ENCODE measurements around the gene ATP2B2. TPM values are rescaled to one million over a fixed set of nuclear protein-coding genes. Genes with fewer than 3 reads are reported as not detected.
"Not testable (repeated sequence)": the region's sequence is repeated elsewhere in the genome, so short reads cannot be mapped to it uniquely, and the experiment has no call there.

Gene ATP2B2
- total and polyA plus RNA-seq, 5 experiments from 2014 or later: not detected

- POLR2A ChIA-PET: interaction anchor here (0.6 kb wide), 1 partner anchor 164 kb away, joined by 3 read pairs; no protein-coding TSS in a partner anchor
- Mint-ChIP-seq H3K27ac (peak overlapping the region in 2 of 10 donors; percentile 24 to 33), H3K4me3 (no peak overlapping the region)
These were observed 200.5 kb downstream of the ATP2B2 start for GRCh38 chr3:10304905-10305304.

GRCh38 chr3:10303785-10304184, 201.6 kb downstream of the ATP2B2 start:
- no peaks in the 10 kb centered on the region for H3K9me3 Mint-ChIP-seq
- H3K27ac Mint-ChIP-seq: no peak overlapping the region
- peaks cover 5 to 12% (median 6%) of the 10 kb centered on the region in 4 donors for H3K4me1 Mint-ChIP-seq
- DNase-seq (no peak), ATAC-seq (no peak)
- POLR2A ChIA-PET: no interaction called here
- no peaks in the 10 kb centered on the region for H3K27me3 Mint-ChIP-seq
- H3K36me3 Mint-ChIP-seq: peaks cover 0 to 96% (median 19%) of the 10 kb centered on the region in 3 donors
- H3K4me3 Mint-ChIP-seq: no peak overlapping the region

More at GRCh38 chr3:10304905-10305304, 200.5 kb downstream of the ATP2B2 start:
- H3K27me3 Mint-ChIP-seq: no peaks in the 10 kb centered on the region
- peaks cover 0 to 97% (median 20%) of the 10 kb centered on the region in 3 donors for H3K36me3 Mint-ChIP-seq
- H3K4me1 Mint-ChIP-seq: peaks cover 0 to 2% (median under 1%) of the 10 kb centered on the region in 4 donors
- ATAC-seq (no peak), DNase-seq (no peak)
- H3K9me3 Mint-ChIP-seq: no peaks in the 10 kb centered on the region

- peaks cover 5 to 12% (median 7%) of the 10 kb centered on the region in 4 donors for H3K4me1 Mint-ChIP-seq
- H3K4me3 Mint-ChIP-seq: no peak overlapping the region
- POLR2A ChIA-PET: no interaction called here
- ATAC-seq (no peak), DNase-seq (no peak)
- peaks cover 0 to 91% (median 15%) of the 10 kb centered on the region in 3 donors for H3K36me3 Mint-ChIP-seq
- H3K9me3 Mint-ChIP-seq: no peaks in the 10 kb centered on the region
- H3K27me3 Mint-ChIP-seq: no peaks in the 10 kb centered on the region
- H3K27ac Mint-ChIP-seq: peak overlapping the region in 2 of 10 donors; percentile 0 to 12
These were observed 202.3 kb downstream of the ATP2B2 start for GRCh38 chr3:10303105-10303504.

DNA sequence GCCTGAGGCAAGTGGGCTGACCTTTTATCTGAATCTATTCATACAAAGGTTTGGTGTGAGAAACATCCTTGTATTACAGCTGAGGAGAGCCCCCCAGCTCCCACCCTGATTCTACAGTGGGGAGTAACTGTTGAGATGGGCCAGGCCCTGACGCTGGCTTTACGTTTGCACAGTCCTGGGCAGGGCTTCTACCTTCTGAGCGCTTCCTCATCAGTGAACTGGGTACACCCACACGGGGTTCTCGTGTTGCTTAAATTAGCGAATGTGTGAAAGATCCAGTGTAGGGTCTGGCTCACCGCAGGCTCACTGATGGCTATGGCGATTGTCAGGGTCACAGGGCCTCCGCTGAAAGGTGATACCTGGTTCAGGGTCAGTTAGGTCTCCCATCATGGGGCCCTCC, 205.3 kb downstream of the ATP2B2 start:
- H3K36me3 Mint-ChIP-seq: peaks cover 0 to 82% (median 20%) of the 10 kb centered on the region in 3 donors
- no peaks in the 10 kb centered on the region for H3K27me3 Mint-ChIP-seq
- no peak overlapping the region for H3K4me3 Mint-ChIP-seq
- no peaks in the 10 kb centered on the region for H3K9me3 Mint-ChIP-seq
- H3K27ac Mint-ChIP-seq: peak overlapping the region in 7 of 10 donors; percentile 39 to 85 (median 49)
- peaks cover 3 to 12% (median 7%) of the 10 kb centered on the region in 4 donors for H3K4me1 Mint-ChIP-seq
- DNase-seq: peak in 1 of 10 donors; percentile 43
- POLR2A ChIA-PET: interaction anchor here (0.7 kb wide), 1 partner anchor 611 kb away, joined by 3 read pairs; no protein-coding TSS in a partner anchor
- no peak for ATAC-seq

DNA sequence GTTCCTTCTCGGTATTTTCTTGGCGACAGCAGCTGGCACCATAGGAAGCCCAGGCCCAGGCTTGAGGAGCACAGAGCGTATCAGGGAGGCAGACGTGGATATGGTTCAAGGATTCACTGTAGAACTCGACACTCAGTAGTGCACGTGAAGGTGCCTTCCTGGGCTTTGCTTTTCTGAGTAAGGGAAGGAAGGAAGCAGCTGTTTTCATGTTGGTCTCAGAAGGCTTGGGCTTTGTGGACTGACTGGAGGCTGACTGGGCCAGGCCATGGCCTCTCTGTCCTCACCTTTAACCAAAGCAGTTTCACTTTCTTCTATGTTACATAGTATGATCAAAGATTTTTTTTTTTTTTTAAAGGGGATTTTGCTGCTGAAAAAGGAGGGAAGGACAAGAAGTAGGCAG, 205.7 kb downstream of the ATP2B2 start:
- ATAC-seq (no peak), DNase-seq (peak in 1 of 10 donors; percentile 21)
- Mint-ChIP-seq H3K27ac (peak overlapping the region in 9 of 10 donors; percentile 35 to 85 (median 58)), H3K9me3 (no peaks in the 10 kb centered on the region), H3K36me3 (peaks cover 0 to 82% (median 20%) of the 10 kb centered on the region in 3 donors), H3K27me3 (no peaks in the 10 kb centered on the region), H3K4me1 (peaks cover 3 to 12% (median 8%) of the 10 kb centered on the region in 4 donors), H3K4me3 (no peak overlapping the region)
- POLR2A ChIA-PET: interaction anchor here (0.7 kb wide), 1 partner anchor 610 kb away, joined by 3 read pairs; no protein-coding TSS in a partner anchor

- Mint-ChIP-seq H3K27ac (peak overlapping the region in 8 of 10 donors; percentile 35 to 85 (median 58)), H3K9me3 (no peaks in the 10 kb centered on the region), H3K4me3 (no peak overlapping the region), H3K4me1 (peaks cover 5 to 16% (median 8%) of the 10 kb centered on the region in 4 donors), H3K27me3 (no peaks in the 10 kb centered on the region), H3K36me3 (peaks cover 0 to 79% (median 20%) of the 10 kb centered on the region in 3 donors)
- DNase-seq (no peak), ATAC-seq (no peak)
- POLR2A ChIA-PET: interaction anchor here (0.7 kb wide), 1 partner anchor 610 kb away, joined by 3 read pairs; no protein-coding TSS in a partner anchor
These were observed 206.2 kb downstream of the ATP2B2 start for GRCh38 chr3:10299175-10299574.

DNA sequence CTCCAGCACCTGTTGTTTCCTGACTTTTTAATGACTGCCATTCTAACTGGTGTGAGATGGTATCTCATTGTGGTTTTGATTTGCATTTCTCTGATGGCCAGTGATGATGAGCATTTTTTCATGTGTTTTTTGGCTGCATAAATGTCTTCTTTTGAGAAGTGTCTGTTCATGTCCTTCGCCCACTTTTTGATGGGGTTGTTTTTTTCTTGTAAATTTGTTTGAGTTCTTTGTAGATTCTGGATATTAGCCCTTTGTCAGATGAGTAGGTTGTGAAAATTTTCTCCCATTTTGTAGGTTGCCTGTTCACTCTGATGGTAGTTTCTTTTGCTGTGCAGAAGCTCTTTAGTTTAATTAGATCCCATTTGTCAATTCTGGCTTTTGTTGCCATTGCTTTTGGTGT, 207.3 kb downstream of the ATP2B2 start:
- H3K9me3 Mint-ChIP-seq, ATAC-seq, POLR2A ChIA-PET, DNase-seq, H3K27ac Mint-ChIP-seq, H3K4me3 Mint-ChIP-seq, H3K27me3 Mint-ChIP-seq: not testable (repeated sequence)
- peaks cover 6 to 23% (median 10%) of the 10 kb centered on the region in 4 donors for H3K4me1 Mint-ChIP-seq
- H3K36me3 Mint-ChIP-seq: peaks cover 0 to 73% (median 18%) of the 10 kb centered on the region in 3 donors

- Mint-ChIP-seq H3K27me3 (no peaks in the 10 kb centered on the region), H3K4me3 (peak overlapping the region in 1 of 10 donors; percentile 47), H3K36me3 (peaks cover 0 to 43% (median 7%) of the 10 kb centered on the region in 3 donors), H3K27ac (peak overlapping the region in 5 of 10 donors; percentile 51 to 84 (median 55)), H3K9me3 (no peaks in the 10 kb centered on the region), H3K4me1 (peaks cover 7 to 25% (median 14%) of the 10 kb centered on the region in 4 donors)
- no peak for DNase-seq
- ATAC-seq: no peak
- POLR2A ChIA-PET: no interaction called here
These were observed 211.3 kb downstream of the ATP2B2 start for GRCh38 chr3:10294030-10294586.

- POLR2A ChIA-PET: no interaction called here
- DNase-seq: peak in 1 of 10 donors; percentile 19
- H3K4me3 Mint-ChIP-seq: peak within 1 kb of the TSS in 3 of 10 donors; percentile 18 to 62 (median 31)
- ATAC-seq: peak; percentile 27 to 37
- no peaks in the 10 kb centered on the region for H3K27me3 Mint-ChIP-seq
- H3K27ac Mint-ChIP-seq: peak within 1 kb of the TSS in 8 of 10 donors; percentile 43 to 81 (median 68)
- no peaks in the 10 kb centered on the region for H3K9me3 Mint-ChIP-seq
- peaks cover 0 to 46% (median 6%) of the 10 kb centered on the region in 3 donors for H3K36me3 Mint-ChIP-seq
- peaks cover 7 to 21% (median 12%) of the 10 kb centered on the region in 4 donors for H3K4me1 Mint-ChIP-seq
These were observed 212.6 kb downstream of the ATP2B2 start, which contains the start of gene GHRL for GRCh38 chr3:10292505-10293419. GHRL (minus strand) TSS chr3:10292947; CDS start chr3:10290180, 2,767 bp downstream.

GRCh38 chr3:10291641-10292040, 213.7 kb downstream of the ATP2B2 start:
- POLR2A ChIA-PET: no interaction called here
- Mint-ChIP-seq H3K27me3 (no peaks in the 10 kb centered on the region), H3K4me1 (peaks cover 12 to 21% (median 17%) of the 10 kb centered on the region in 4 donors), H3K27ac (peak overlapping the region in 5 of 10 donors; percentile 16 to 87 (median 53)), H3K9me3 (no peaks in the 10 kb centered on the region), H3K36me3 (peaks cover 0 to 44% (median 2%) of the 10 kb centered on the region in 3 donors), H3K4me3 (no peak overlapping the region)
- no peak for DNase-seq
- no peak for ATAC-seq

GRCh38 chr3:10290481-10291176, 214.8 kb downstream of the ATP2B2 start:
- no peaks in the 10 kb centered on the region for H3K9me3 Mint-ChIP-seq
- POLR2A ChIA-PET: interaction anchor here (1.2 kb wide), 1 partner anchor 22 kb away, joined by 4 read pairs; no protein-coding TSS in a partner anchor
- H3K4me1 Mint-ChIP-seq: peaks cover 12 to 21% (median 18%) of the 10 kb centered on the region in 4 donors
- peaks cover 0 to 35% (median 0%) of the 10 kb centered on the region in 3 donors for H3K36me3 Mint-ChIP-seq
- DNase-seq (no peak), ATAC-seq (no peak)
- no peaks in the 10 kb centered on the region for H3K27me3 Mint-ChIP-seq
- no peak overlapping the region for H3K4me3 Mint-ChIP-seq
- peak overlapping the region in 1 of 10 donors; percentile 43 for H3K27ac Mint-ChIP-seq

Measured in naive thymus-derived CD8-positive, alpha-beta T cell (primary cell).